PC-9 (cell line): Measurements from ENCODE around the gene ZNF556.

ENCODE experiments used
- EZH2 ChIP-seq: fragments of 200-600 bp; sonication (generic); IDR thresholded peaks from 2 replicates; pipeline ENCODE4 v1.8.0; 2017; ENCODE audit warnings: antibody characterized with exemption, low read depth
- TF ChIP-seq, protein P1 (sequence below): fragments of 200-600 bp; sonication (generic); conservative IDR thresholded peaks from 2 replicates; pipeline ENCODE4 v1.6.1; 2017; ENCODE audit warnings: mixed run types, antibody characterized with exemption, mild to moderate bottlenecking, moderate library complexity

GRCh38 chr19:2853015-2853606 is 14.0 kb upstream of the ZNF556 start:
- TF ChIP-seq, protein P1, sequence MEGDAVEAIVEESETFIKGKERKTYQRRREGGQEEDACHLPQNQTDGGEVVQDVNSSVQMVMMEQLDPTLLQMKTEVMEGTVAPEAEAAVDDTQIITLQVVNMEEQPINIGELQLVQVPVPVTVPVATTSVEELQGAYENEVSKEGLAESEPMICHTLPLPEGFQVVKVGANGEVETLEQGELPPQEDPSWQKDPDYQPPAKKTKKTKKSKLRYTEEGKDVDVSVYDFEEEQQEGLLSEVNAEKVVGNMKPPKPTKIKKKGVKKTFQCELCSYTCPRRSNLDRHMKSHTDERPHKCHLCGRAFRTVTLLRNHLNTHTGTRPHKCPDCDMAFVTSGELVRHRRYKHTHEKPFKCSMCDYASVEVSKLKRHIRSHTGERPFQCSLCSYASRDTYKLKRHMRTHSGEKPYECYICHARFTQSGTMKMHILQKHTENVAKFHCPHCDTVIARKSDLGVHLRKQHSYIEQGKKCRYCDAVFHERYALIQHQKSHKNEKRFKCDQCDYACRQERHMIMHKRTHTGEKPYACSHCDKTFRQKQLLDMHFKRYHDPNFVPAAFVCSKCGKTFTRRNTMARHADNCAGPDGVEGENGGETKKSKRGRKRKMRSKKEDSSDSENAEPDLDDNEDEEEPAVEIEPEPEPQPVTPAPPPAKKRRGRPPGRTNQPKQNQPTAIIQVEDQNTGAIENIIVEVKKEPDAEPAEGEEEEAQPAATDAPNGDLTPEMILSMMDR, result no peak
- TF ChIP-seq EZH2, result no peak
